GM12801 (cell line): ENCODE data around the gene SIRT3.

Experiments used
- TF ChIP-seq, protein P1 (sequence below): IDR thresholded peaks from one replicate; pipeline ENCODE4 v1.5.1; 2011; ENCODE audit warnings: control low read depth; ENCODE audit not compliant: insufficient read length; ENCODE audit errors: extremely low read depth

Gene SIRT3

DNA sequence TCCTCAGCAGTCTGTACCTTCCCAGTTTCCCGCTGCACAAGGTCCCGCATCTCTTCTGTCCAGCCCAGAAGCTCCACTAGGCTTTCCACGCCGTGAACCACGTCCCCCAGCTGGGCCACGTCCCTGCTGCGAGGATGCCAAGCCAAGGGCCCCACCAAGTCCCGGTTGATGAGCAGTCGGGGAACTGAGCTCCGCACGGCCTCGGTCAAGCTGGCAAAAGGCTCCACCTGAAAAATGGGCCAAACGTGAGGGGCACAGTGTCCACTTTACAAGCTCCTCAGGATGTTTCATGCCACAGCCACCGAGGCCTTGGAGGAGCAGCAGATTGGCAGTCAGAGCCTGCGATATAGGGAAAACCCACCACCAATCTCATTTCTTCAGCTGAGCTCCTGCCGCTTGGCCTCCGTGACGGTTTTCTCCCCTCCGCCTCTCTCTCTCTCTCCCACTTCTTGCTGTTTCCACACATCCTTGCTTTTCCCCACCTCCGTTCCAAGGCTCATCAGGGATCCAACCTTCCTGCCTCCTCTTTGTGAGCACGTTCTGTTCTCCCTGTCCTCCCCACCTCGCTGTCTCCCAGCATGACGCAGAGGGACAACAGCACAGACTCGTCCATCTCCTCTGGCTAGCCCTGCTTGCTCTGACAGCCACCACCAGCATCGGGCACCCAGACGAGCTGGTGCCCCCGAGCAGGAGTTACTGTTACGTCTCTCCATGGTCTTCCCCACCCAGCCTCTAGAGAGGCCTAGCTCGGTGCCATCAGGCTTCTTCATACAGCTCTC lies 17.1 kb downstream of the SIRT3 start:
- TF ChIP-seq, protein P1, sequence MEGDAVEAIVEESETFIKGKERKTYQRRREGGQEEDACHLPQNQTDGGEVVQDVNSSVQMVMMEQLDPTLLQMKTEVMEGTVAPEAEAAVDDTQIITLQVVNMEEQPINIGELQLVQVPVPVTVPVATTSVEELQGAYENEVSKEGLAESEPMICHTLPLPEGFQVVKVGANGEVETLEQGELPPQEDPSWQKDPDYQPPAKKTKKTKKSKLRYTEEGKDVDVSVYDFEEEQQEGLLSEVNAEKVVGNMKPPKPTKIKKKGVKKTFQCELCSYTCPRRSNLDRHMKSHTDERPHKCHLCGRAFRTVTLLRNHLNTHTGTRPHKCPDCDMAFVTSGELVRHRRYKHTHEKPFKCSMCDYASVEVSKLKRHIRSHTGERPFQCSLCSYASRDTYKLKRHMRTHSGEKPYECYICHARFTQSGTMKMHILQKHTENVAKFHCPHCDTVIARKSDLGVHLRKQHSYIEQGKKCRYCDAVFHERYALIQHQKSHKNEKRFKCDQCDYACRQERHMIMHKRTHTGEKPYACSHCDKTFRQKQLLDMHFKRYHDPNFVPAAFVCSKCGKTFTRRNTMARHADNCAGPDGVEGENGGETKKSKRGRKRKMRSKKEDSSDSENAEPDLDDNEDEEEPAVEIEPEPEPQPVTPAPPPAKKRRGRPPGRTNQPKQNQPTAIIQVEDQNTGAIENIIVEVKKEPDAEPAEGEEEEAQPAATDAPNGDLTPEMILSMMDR = no peak

DNA sequence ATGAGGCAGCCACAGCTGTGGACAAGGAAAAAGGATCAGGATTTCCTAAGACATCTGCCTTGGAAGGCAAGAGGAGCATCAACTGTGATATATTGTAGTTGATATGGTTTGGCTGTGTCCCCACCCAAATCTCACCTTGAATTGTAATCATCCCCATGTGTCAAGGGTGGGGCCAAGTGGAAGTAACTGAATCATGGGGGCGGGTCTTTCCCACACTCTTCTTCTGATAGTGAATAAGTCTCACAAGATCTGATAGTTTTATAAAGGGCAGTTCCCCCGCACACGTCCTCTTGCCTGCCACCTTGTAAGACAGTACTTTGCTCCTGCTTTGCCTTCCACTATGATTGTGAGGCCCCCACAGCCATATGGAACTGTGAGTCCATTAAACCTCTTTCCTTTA lies 18.4 kb downstream of the SIRT3 start:
- TF ChIP-seq, protein P1 = no peak

DNA sequence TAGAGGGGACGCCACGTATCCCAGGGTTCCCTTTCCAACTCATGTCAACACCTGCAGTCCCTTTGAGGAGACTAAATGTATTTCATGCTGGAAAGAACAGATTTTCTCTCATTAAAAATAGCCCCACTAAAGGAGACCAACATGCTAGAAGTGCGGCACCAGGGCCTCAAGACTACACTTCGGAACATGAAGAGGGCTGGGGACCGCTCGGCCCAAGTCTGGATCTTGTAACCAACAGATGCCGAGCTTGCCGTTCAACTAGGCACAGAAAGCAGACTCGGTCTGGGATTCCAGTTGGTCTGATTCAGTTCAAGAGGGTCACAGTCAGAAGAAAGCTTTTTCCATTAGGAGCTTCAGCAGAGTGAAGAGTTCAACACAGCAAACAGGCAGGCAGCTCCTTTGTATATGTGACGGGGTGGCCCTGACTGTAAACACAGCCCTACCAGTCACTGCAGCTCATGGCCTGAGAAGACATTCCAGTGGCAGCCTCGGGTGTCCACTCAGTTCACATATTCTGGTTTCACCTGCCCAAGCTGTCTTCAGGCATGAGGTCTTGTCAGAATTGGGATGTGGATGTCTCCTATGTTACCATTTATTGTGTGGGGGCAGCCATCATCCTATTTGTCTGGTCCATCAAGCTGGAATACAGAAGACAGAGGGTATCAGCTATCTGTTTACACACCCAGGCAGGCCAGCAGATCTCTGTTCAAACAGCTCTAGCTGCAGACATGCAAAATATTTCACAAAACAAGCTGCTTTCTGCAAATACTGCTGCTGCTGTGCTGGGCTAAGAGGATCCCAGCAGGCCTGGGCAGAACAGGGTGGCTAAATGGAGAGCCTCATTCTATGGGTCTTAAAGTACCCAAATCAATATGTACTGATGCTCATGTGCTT lies 19.8 kb downstream of the SIRT3 start:
- TF ChIP-seq, protein P1 = no peak

DNA sequence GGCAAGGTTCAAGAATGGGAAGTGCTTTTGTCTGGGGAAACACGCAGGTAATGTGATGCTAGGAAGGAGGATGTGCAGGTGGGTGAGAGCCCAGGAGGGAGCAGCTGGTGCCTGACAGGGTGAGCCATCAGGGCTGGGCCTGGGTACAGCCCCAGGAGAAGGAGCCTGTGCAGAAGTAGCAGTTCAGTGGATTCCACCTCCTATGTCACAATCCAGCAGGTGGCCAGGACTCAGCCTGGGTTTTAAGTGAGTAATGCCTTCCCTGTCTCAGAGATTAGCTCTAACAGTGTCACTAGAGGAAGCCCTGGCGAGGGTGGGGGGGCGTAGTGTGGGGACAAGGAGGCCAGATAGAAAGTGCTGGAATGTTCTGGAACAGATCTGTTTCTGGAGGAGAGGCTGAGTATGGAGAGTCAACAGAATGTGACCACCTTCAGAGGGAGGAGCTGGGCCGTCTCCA lies 20.5 kb downstream of the SIRT3 start:
- TF ChIP-seq, protein P1 = no peak

DNA sequence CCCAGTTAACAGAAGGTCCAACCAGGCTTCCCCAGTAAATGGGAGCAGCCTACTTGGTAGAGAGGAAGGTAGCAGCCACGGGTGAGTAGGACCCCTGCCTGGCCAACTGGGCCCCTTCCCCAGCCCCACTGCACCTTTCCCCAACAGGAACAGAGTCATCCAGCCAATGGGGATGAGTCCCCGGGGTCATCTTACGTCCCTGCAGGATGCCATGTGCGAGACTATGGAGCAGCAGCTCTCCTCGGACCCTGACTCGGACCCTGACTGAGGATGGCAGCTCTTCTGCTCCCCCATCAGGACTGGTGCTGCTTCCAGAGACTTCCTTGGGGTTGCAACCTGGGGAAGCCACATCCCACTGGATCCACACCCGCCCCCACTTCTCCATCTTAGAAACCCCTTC lies 22.1 kb downstream of the SIRT3 start:
- TF ChIP-seq, protein P1 = no peak

DNA sequence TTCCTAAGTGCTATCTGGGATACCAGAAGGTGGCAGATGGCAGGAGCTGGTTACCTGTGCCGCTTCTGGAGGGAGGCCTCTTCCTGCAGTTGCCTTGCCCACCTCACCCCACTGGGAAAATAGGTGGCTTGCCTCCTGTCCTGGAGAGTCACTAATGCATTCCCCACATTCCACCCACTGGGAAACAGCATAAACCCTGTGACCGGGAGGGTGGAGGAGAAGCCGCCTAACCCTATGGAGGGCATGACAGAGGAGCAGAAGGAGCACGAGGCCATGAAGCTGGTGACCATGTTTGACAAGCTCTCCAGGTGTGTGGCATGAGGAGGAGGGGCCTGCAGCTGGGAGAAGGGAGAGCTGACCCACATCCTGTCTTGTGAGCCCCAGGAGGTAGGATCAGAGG lies 23.0 kb downstream of the SIRT3 start:
- TF ChIP-seq, protein P1 = no peak
